GM18502 (cell line): ENCODE measurements around the gene DMTF1.
"Not testable (repeated sequence)": the region's sequence is repeated elsewhere in the genome, so short reads cannot be mapped to it uniquely, and the experiment has no call there.

Source experiments
- ATAC-seq: cut with Tn5 transposase; IDR thresholded peaks from one replicate; pipeline ENCODE4 v1.9.1; 2021; ENCODE audit warnings: mild to moderate bottlenecking; ENCODE audit not compliant: unreplicated experiment, poor library complexity

Gene DMTF1

DNA sequence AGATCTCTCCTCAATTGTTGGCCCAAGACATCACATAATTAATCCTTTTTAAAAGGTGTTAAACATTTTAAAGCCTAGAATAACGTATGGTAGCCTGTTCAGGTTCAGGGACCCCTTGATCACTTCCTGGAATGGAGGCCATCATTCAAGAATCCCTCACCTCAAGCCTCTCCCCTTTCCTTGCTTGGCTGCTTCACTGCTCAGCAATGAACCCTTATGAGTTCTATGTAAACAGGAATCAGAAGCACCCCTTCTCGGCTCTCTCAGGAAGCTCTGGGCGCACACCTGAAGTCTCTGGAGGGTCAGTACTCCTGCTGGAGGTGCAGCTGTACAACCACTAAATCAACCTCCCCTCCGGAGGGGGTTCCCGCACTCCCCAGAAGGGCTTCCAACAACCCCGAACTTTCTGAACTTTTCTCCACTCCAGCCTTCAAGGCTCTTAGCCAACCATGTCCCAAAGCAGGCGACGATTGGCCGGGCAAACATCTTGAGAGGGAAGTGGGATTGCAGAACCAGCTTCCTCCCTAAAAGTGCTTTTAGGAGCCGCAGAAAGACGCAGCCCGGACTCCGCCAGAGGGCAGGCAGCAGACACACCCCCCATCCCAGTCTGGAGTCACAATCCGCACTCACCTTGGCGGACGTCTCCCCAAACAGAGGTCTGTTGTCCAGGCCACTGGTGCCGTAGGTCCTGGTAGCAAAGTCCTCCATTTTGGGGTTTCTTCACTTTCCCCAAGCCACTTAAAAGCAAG is 66.7 kb downstream of the DMTF1 start:
- peak; percentile 11 for ATAC-seq

DNA sequence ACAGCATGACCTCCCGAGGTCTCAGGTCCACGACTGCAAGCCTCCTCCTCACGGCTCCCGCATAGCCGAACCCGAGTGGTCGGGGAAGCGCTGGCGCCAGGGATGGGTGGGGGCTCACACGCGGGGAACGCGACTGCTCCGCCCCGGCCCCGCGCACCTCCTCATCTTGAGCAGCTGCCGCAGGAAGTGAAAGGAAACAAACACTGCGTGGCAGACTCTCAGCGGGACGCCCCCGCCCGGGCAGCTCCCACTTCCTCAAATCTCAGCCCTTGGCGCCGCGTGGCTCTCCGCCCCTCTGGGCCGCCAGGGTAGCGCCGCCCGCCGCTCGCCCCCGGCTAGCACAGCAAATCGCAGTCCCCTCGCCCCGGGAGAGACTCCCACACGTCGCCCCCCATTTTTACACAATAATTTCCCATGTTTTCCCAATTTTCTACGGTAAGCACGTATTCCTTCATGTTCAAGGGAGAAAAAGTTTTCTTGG is 67.3 kb downstream of the DMTF1 start, which contains the start of gene TMEM243:
TSS of gene TMEM243 (minus strand) at position 188 of the 481 bp plus-strand sequence. CDS start 229 bp downstream, outside the sequence.
- ATAC-seq = peak; percentile 53

DNA sequence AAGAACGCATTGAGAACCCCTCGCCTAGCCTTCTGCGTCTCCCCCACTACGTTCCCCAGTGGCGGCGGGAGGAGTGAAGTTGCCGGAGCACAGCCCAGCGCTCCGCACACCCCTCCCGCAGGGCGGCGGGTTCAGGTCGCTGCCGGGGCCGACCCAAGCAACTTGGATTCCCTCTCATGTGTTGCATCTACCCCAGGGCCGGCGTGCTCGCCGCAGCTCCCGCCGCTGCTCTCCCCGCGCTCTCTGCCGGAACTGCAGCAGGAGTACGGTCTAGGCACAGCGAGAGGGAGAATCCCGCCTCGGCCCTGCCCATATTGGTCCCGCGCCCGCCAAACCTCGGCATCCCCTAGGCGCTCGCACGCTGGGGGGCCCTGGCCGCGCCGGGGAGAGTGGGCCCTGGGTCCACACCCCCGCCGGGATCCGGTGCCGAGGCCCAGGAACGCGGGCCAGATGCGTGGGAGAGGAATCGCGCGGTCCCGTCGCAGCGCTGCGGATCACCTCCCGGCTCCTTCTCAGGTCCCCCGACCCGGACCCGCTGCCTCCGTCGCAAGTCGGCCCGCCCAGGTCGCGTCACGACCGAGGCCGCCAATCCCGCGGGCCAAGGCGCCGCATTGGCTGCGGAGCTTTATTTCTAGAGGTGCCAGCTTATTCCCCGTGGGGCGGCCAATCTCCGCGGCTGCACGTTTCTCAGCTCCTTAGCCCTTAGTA is 67.9 kb downstream of the DMTF1 start:
- peak; percentile 47 for ATAC-seq

DNA sequence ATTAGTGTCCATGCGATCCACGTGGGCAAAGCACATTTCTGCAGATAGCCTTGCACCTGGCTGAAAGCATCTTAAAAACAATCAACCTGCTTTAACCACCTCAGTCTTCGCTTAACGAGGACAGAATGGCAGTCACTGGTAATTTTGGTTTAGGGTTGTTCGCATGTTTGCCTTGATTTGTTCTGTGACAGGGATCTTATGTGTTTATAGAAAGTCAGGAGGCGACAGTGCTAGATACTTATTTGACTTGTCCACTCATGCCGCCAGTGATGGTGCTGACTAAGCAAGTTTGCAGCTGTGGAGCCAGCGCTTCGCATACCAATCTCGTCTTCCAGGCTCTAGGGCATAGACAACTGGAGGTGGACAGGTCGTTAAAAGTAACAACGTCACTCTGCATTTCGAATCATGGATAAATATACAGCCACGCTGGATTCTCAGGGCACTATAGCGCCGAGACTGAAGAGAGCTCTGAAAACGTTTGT is 68.5 kb downstream of the DMTF1 start:
- ATAC-seq = no peak

DNA sequence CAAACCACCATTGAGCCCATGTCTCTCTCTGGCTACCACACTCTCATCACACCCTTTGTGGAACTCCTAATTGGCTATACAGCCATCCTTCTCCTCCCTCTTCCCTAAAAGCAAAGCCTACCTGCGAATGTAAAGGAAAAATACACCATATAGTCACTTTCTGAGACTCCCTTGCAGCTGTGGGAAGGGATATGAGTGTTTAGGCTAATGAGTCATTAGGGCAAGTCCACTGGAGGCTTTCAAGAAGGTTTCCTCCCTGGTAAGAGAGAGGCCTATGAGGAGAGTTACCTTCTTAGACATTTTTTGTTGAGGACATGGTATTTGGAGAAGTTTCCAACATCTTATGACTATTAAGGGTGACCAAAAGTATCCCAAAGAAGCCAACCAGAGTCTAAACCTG is 71.4 kb downstream of the DMTF1 start:
- ATAC-seq = no peak

DNA sequence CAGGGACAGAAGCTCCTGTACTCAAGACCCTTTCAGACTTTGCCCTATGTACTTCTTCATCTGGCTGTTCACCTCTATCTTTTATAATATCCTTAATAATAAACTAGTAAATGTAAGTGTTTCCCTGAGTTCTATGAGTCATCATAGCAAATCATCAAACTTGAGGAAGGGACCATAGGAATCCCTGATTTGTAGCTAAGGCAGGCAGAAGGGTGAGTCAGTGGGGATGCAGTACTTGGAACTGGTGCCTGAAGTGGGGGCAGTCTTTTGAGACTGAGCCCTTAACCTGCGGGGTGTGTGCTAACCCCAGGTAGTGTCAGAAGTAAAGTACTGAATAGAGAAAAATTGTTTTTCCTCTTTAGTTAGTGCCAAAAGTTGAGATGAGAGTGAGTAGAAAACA is 73.4 kb downstream of the DMTF1 start:
- no peak for ATAC-seq

DNA sequence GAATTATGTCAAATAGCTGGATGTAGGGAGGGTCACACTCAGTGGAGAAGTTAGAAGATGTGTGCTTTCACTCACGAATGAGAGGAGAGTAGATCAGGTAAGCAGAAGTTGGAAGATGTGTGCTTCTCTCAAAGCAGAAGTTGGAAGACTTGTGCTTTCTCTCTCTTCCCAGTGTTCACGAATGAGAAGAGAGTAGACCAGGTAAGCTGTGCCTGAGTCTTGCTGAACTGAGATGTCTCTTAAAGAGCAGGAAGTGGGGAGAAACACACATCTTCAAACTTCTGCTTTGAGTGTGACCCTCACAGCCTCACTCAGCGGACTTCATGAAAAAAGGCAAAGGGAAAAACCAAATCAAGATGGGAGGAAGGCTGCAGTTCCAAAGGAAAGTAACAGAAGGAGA is 74.2 kb downstream of the DMTF1 start:
- ATAC-seq = no peak

DNA sequence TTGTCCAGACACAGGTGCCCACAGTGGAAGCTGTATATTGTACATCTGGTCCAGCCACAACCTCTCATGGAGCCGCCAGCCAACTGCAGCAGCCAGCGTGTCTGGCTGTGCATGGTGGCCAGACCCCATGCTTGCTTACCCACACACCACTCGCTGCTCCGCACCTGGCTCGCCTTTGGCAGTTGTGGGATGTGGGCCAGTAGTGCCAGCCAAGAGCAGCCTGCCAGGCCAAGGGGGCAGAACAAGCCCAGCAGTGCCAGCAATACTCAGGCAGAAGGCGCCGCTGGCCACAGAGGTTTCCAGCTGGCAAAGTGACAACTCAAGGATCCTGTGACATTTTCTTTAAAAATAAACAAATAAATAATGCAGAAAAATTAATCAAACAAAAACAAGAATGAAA is 79.0 kb downstream of the DMTF1 start:
- ATAC-seq = no peak

GRCh38 chr7:87231711-87232110 is 79.5 kb downstream of the DMTF1 start:
- ATAC-seq = no peak

- no peak for ATAC-seq
These were observed 82.7 kb downstream of the DMTF1 start for GRCh38 chr7:87234949-87235348.

GRCh38 chr7:87238464-87239051 is 86.3 kb downstream of the DMTF1 start:
- not testable (repeated sequence) for ATAC-seq

DNA sequence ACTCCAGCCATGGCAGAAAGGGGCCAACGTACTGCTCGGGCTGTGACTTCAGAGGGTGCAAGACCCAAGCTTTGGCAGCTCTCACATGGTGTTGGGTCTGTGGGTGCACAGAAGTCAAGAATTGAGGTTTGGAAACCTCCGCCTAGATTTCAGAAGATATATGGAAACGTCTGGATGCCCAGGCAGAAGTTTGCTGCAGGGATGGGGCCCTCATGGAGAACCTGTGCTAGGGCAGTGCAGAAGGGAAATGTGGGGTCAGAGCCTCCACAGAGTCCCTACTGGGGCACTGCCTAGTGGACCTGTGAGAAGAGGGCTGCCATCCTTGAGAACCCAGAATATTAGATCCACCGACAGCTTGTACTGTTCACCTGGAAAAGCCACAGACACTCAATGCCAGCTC is 93.4 kb downstream of the DMTF1 start:
- not testable (repeated sequence) for ATAC-seq
